ENCODE data around the gene TLX1.

TLX1 gene

DNA sequence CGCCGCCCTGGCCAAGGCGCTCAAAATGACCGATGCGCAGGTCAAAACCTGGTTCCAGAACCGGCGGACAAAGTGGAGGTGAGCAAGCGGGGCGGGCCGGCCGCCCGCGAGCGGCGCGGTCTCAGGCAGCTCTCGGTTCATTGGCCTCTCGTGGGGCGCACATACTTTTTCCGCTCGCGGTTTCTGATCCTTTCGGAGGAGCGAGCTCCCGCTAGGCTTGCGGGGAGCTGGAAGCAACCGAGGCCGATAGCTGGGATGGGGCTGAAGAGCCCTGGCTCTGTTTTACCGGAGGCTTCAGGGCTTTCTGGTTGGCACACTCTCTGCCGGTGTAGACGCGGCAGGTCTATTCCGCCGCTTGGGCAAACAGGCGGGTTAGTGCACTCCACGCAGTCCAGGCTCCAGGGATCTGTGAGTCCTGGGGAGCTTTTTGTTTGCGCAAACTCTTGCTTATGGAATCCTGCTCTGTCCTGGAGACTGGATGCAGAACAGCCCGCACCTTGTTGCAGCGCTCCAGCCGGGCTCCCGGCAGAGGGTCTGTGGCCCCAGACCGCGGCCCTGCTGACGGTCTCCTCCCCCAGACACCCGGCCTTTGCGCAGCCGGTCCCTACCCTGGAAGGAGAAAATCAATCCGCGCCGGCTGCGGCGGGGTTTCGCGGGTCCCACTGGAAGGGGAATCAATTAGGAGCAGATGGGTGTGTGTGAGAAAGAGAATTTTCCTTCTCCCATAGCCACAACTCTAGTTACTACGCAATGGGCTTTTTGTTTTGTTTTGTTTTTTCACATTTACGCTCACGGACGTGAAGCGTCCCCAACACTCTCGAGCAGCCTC is 3.4 kb downstream of the TLX1 start:
- DNase-seq (ENCODE audit: low read depth): no peak

DNA sequence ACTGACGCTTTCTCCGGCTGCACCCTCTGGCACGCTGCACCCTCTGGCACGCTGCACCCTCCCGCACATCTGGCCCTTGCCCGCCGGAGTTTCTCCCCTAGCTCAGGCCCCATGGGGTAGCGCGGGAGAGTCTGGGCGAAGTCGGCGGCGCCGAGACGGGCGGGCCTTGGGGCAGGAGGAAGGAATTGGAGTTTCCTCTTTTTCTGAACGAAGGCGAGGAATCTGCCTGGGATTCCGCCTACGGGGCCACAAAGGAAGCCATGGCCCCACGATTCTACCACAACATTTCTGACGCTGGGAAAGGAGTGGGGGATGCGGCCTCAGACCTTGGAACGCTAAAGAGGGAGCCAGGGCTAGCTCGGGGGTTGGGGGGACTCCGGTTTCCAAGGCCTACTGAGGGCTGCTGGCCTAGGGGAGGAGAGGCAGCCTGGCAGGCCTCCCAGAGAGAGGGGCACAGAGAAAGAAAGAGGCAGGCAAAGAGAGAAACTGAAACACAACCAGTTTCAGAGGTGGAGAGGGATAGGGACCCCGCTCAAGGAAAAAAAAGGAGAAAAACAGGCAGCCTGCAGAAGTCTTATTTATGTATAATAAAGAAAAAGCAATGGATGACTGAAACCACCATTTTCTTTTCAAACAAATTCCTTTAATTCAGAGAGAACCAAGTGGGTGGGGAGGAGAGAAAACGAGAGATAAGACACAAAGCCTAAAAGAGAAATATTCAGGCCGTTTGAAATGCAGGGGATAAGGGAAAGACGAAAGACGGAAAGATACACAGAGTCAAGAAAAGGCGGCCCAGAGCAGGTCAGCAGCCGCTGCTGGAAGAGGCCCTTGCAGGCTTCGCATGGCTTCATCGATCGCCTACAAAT is 4.3 kb downstream of the TLX1 start:
- DNase-seq (ENCODE audit: low read depth): no peak

DNA sequence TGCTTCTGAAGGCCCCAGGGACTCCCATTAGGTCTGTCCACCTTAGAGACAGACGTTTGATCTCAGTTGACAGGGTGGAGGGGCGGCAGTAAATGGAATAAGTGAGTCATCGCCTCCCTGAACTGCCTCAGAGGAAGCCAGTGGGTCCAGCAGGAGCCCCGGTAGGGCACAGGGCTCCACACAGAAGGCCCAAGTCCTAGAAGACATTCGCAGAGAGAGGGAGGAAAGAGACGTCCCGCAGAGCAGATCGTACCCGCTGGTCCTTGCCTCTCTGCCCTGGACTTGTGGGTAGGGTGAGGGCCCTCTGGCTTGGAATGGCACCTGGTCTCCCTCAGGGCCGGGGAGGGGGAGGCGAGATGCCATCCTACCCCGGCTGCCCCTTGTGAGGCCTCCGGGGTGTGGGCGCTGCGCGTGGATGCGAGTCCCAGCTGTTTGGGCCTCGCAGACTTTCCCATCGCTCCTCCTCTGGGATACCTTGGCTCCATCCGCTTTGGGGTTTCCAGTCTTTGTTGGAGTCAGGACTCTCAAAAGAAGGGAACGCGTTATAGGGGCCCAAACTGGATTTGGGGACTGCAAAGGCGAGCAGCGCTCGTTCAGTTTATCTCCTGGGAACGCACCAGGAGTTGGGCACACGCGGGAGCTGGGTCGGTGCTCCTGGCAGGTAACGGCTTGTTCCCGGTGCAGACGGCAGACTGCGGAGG is 5.1 kb downstream of the TLX1 start:
- DNase-seq (ENCODE audit: low read depth): no peak

DNA sequence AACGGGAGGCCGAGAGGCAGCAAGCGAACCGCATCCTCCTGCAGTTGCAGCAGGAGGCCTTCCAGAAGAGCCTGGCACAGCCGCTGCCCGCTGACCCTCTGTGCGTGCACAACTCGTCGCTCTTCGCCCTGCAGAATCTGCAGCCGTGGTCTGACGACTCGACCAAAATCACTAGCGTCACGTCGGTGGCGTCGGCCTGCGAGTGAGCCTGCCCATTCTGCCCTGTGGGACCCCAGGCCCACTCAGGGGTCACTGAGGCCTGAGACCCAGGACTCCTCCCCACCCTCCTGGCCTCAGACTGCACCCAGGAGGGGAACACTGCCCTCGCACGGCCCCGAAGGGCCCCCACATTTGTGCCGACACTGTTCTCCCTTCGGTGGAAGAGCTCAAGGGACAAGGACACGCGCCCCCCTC is 5.6 kb downstream of the TLX1 start:
- no peak for DNase-seq (ENCODE audit: low read depth)

DNA sequence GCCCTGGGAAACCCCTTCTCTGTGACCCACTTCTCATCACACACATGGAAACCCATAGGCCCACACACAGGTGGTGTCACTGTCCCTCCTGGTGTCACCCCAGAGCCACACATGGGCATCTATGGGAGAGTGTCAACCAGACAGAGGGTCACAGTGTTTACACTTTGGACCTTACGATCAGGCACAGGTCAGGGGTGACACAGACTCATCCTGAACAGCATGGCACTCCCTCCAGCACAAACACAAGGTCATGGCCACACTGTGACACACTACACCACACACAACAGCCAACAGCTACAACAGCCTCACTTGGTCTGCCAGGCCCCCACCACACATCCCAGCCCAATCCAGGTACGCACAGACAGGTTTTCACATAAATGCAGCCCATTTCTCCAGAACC is 6.2 kb downstream of the TLX1 start:
- no peak for DNase-seq (ENCODE audit: low read depth)

DNA sequence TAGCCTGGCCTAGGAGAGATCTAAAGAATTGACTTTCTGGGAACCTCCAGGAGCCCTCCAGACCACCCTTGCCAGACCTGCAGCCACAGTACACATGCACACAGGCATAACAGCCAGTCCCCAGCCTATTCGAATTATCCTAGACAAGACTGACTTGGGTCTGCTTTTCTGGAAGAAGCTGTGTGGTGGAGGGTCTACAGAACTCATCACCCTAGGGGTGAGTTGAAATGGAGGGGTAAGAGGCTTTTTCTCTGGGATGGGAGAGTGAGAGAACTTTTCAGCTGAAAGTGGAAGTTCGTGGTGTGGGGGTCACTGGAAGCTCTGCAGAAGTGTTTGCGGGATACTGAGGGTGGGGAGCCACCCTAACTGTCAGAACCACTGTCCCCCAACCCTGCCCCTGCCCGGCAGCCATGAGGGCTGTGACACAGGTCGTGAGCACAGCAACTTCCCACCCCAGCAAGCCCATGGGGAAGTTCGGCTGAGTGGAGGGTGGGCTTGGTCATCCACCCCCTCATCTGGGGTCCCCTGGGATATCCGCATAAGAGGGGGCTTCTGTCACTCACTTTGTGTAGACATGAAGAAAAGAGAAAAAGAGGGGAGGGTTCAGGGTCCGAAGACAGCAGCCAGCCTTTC is 7.8 kb downstream of the TLX1 start:
- DNase-seq (ENCODE audit: low read depth): no peak

DNA sequence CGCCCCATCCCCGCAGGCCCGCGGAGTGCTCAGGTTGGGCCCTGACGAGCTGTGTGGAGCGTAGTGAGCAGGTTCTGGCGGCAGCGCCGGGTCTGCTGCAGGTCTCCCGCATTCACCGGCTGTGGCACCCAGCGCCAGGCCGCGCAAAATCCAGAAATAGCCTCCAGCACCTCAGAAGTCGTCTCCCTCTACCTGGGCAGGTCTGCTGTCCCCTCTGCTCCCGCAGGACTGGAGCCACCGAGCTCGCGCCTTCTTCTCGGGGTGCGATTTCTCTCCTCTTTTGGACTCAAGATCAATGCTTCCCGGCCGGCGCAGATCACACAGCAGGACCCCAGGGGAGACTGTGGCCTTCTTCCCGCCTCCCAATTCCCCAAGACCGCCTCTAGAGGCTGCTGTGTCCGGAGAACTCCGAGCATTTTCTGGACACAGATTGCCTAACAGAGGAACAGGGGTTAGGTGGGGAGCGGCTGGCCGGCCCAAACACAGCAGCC is 8.4 kb downstream of the TLX1 start:
- DNase-seq (ENCODE audit: low read depth): peak; percentile 36

DNA sequence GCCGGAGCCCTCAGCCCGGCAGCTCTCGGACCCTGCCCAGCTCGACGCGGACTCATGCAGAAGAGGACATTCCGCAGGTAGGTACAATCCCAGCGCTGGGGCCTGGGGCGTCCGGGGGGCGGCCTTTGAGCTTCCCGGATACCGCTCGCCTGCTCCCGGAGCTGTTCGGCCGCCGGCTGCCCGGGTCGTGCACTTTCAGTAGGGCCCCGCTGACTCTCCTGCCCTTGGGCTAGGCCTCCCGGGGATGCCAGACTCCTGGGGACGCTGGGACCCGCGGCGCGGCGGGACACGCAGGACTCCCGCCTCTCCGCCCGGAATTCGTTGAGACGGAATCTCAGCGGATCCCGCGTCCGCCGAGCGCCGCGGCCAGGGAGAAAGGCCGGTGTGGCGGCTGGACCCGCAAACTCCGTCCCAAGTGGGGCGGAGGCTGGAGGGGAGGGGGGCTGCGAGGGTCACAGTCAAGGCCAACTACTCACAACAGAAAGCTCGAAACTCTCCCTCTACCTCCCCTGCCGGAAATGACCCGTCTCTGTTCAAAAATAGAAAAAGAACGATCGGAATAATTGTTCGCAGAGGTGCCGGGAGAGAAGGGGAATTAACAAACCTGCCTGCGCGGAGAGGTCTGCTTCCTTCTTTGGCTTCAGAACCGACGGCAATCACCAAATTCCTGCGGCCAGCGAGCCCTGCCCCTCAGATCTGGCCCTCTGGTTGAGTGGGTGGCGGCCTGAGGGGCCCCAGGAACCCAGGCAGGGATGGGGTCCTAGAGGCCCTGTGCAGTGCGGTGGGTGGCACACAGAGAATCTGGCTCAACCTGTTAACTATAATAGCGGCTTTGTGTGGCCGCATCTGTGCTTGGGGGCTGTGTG is 9.2 kb downstream of the TLX1 start:
- no peak for DNase-seq (ENCODE audit: low read depth)

DNA sequence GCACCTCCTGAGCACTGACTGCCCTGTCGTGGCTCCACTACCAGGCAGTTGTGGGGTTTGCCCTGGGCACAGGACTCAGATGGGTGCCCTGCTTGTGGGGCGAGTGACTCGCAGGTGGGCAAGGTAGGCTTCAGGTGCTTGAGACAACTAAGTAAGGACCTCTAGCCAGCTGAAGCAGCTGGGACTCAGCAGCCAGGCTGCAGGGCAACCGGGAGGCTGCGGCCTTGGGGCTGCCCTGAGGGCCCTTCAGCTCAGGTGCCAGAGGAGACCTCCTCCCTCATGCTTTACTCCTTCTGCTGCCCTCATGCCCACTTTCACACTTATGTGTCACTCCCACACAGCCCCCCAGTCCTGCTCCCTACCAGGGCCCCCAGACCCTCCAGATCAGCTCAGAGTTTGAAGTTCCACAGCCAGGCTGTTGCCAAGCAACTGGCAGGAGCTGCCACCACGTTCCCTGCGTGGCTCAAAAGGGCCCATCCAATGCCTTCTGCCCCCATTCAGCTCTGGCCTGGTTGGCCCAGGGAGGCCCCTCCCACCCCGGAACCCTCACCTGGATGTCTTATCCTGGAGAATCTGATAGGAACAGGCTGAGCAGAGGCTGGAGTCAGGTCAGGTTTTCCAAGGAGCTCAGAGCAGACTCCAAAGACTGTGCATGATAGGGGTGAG is 10.0 kb downstream of the TLX1 start:
- DNase-seq (ENCODE audit: low read depth): no peak

DNA sequence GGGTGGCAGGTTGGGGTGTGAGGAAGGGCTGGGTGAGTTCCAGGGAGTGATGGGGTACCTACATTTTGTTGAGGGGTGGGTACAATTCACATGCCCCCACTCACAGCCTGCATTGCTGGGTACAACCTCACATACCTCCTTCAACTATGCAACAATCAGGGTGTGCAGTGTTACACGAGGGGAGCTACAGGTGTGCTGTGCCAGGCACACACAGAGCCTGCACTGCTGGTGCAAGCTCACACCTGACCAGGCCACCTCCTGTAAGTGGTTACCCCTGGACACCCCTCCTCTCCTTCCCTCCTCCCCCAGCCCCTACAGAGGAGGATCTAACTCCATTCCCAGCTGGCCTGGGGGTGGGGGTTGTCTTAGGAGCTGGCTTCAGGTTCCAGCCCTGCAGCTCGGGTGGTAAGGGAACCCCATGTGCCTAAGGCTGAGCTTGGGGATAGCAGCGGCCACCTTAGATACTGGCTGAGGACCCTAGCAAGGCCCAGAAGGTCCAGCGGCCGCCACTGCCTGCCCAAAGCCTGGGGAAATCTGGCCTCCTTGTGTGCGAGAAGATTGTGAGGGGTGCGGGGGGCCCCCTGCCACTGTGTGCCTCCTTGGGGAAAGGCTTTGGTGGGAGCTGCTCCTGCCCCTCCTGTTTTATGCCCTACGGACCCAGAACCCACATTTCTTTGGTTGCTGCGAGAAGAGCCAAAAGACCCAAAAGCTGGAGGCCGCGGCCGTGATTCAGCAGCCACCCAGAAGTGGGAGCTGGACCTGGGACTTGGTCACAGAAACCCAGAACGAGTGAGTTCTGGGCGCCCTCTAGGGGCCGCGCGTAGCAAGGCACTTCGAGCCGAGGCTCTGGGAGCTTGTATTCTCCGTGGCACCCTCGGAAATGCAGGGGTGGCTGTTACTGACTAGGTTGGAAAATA is 10.8 kb downstream of the TLX1 start:
- DNase-seq (ENCODE audit: low read depth): peak; percentile 81

DNA sequence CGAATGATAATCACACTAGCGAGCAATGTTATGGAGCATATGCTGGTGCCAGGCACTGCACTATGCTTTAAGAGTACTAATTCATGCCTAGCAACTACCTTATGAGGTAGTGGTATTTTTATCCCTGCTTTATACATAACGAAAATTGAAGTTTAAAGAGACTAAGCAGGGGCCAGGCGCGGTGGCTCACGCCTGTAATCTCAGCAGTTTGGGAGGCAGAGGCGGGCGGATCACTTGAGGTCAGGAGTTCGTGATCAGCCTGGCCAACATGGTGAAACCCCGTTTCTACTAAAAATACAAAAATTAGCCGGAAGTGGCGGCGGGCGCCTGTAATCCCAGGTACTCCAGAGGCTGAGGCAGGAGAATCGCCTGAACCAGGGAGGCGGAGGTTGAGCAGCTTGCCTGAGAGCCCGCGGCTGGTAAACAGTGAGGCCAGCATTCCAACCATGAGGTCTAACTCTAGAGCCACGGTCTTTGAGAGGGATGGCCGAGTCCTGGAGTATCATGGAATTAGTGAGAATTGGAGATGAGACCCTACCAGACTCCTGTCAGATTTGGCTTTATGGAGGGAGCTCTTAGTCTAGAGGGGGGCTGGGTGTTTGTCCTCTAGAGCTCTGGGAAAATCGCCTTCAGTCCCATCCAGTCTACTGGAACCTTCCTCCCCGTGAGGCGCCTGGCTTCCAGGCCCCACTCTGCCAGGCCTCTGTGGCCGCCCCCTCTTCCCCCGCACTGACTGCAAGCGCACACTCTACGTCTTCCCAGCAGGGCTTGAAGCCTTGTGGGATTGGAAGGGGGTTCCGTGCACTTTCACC is 11.6 kb downstream of the TLX1 start:
- no peak for DNase-seq (ENCODE audit: low read depth)

DNA sequence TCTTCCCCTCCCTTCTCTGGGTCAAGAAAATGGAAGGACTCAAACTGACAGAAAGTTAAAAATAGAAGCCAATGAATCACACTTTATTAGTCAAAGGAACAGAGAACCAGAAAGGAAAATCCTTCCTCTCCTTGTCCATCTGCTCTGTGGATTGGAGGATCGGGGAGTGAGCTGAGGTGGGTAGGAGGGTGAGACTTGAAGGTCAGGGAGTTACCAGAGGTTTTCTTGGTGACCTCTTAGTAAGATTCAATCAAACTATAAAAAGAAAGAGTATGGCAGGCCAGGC is 12.2 kb downstream of the TLX1 start:
- peak; percentile 34 for DNase-seq (ENCODE audit: low read depth)

DNA sequence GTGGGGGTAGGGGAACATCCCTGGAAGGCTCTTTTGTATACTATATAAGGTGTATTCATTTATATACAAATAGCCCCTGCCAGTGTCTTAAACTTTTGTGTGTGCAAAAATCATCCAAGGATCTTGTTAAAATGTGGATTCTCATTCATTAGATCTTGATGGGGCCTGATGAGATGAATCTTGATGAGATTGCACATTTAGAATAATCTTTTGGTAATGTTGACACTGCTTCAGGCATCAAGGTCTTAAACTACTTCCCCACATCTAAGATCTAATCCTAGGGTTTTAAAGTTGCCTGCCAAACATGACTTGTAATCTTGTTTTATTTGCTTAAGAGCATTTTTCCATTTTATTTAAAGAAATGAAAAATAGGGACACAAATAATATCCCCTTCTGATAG is 13.0 kb downstream of the TLX1 start:
- no peak for DNase-seq (ENCODE audit: low read depth)

DNA sequence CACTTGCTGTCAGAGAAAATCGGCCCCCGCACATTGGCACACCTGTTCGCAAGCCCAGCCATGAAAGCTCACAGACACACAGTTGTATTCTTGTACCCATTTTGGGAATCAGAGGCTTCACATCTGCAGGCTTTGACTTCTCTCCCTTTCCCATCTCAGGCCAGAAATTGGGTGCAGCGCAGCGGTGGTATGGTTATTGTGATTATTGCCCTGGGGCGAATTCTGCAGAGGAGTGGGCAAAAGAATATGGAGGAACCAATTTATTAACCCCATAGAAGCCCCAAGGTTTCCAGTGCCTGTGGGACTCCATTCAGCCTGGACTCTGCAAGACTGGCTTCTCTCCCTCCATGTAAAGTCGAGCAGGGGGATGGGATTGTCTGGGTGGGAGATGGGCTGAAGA is 14.0 kb downstream of the TLX1 start:
- DNase-seq (ENCODE audit: low read depth): no peak

DNA sequence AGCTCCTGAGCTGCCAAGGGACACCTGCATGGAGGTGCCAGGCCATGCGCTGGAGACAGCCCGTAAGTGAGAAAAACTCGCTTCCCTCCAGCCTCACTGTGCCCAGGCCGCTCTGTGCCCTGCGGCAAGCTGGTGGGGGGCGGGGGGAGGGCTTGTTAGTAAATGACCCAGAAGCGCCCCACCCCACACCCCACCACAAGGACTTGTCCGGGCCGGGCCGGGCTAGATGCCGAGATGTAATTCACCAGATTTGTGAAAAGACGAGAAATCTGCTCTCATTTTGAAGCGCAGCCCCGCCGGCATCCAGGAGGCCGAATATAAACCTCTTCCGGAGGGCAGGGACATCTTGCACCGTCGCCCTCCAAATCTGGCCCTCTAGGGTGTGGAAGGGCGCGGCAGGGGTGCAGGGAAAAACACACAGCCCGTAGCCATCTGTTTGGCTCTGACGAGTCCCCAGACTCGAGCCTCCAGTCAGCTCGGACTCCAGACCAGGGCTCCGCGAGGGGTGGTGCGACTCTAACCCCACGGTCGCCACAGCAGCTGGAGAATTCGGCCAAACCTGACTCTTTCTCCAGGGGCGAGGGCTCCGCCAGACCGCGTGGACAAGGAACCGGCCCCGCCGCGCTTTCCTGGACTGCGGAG is 14.8 kb downstream of the TLX1 start:
- no peak for DNase-seq (ENCODE audit: low read depth)

DNA sequence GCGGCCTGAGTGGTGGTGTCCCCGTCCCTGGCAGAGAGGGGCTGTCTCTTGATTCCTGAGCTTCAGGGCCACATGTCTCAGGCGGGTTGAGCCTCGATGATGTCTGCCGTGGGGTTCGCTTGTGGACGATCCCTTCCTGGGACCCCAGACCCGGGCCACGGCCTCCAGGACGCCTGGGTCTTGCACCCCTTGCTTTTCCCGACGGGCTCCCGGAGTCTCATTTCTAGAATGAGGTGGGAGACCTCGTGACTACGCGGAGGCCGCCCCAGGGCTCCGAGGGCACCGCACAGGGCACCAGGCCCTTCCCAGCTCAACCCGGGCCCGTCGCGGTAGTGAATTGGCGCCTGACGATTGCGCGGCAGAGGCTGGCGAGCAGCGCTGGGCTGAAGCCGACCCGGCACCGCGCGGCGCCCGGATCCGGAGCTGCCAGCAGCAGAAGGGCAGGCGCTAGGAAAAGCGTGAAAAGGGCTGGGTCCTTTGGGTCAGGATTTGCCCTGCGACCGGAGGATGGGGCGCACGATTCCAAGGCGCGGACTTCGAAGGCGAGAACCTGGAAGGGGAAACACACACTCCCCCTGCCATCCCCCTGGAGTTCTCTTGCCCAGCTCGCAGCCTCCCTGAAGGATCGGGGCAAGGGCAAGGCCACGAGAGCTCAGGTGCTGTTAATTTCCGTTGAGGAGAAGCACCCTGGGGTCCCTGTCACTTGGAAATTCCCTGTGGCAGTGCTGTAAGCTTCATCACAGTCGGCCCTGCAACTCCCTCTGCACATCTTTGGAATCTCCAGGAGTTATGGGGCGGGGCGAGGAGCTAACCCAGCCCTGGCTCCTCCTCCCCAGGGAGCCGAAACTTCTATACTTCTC is 15.5 kb downstream of the TLX1 start:
- no peak for DNase-seq (ENCODE audit: low read depth)

DNA sequence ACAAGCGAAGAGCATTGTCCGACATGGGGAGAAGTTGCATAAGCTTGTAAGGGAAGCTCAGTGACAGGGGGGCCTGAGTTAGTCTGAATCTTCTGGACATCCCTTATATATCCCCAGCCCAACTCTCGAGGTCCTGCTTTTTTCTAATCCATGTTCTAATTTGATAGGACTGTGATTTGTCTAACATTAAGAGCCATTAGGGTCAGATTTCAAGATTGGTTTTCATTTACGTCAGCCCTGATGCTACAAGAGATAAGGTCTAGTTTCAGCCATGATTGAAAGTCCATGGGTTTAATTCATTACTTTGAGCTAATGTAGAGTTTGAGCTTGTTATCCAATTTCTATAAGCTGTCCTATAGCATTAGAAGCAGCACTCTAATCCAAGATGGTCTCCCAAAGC is 20.3 kb downstream of the TLX1 start:
- no peak for DNase-seq (ENCODE audit: low read depth)

Measured in EH (cell line).